ENCODE measurements around the gene HIBCH. TPM values are rescaled to one million over a fixed set of nuclear protein-coding genes. Genes with fewer than 3 reads are reported as not detected.
A peak's percentile ranks its signal among the peaks of the same experiment; 100 is the strongest.
"Not testable (repeated sequence)": the region's sequence is repeated elsewhere in the genome, so short reads cannot be mapped to it uniquely, and the experiment has no call there.

The HIBCH gene
- total RNA-seq, 2 donors from 2014 or later: 51.4 to 66.1 TPM

GRCh38 chr2:190270298-190270697 is 49.3 kb downstream of the HIBCH start:
- no peak for ATAC-seq
- intact Hi-C loops (cut with DNase I, micrococcal nuclease): loop anchor here in 1 of 2 donors (10.0 kb wide), 1 partner anchor 185 kb away; no protein-coding TSS in a partner anchor
- DNase-seq: no peak

GRCh38 chr2:190269699-190270098 is 49.9 kb downstream of the HIBCH start:
- ATAC-seq, DNase-seq: not testable (repeated sequence)
- intact Hi-C loops (cut with DNase I, micrococcal nuclease): loop anchor here in 1 of 2 donors (10.0 kb wide), 1 partner anchor 185 kb away; no protein-coding TSS in a partner anchor

GRCh38 chr2:190267302-190267701 is 52.3 kb downstream of the HIBCH start:
- no peak for DNase-seq
- ATAC-seq: no peak
- intact Hi-C loops (cut with DNase I, micrococcal nuclease): no loop called here

GRCh38 chr2:190266314-190266713 is 53.3 kb downstream of the HIBCH start:
- DNase-seq (no peak), ATAC-seq (no peak)
- intact Hi-C loops (cut with DNase I, micrococcal nuclease): no loop called here

- no peak for ATAC-seq
- DNase-seq: no peak
- intact Hi-C loops (cut with DNase I, micrococcal nuclease): no loop called here
These were observed 57.8 kb downstream of the HIBCH start for GRCh38 chr2:190261851-190262250.

GRCh38 chr2:190256087-190256486 is 63.5 kb downstream of the HIBCH start:
- intact Hi-C loops (cut with DNase I, micrococcal nuclease): no loop called here
- ATAC-seq (no peak), DNase-seq (no peak)

GRCh38 chr2:190255676-190256075 is 64.0 kb downstream of the HIBCH start:
- no peak for ATAC-seq
- intact Hi-C loops (cut with DNase I, micrococcal nuclease): no loop called here
- DNase-seq: no peak

- DNase-seq: no peak
- no peak for ATAC-seq
- intact Hi-C loops (cut with DNase I, micrococcal nuclease): no loop called here
These were observed 65.4 kb downstream of the HIBCH start for GRCh38 chr2:190254063-190254850.

GRCh38 chr2:190250421-190250820 is 69.2 kb downstream of the HIBCH start:
- ATAC-seq: no peak
- intact Hi-C loops (cut with DNase I, micrococcal nuclease): no loop called here
- no peak for DNase-seq

GRCh38 chr2:190235551-190236075 is 84.0 kb downstream of the HIBCH start:
- intact Hi-C loops (cut with DNase I, micrococcal nuclease): no loop called here
- peak in 1 of 2 donors; percentile 39 for DNase-seq
- peak; percentile 99 for ATAC-seq

GRCh38 chr2:190235101-190235500 is 84.5 kb downstream of the HIBCH start:
- ATAC-seq: peak; percentile 31
- no peak for DNase-seq
- intact Hi-C loops (cut with DNase I, micrococcal nuclease): no loop called here

GRCh38 chr2:190223989-190224388 is 95.6 kb downstream of the HIBCH start:
- intact Hi-C loops (cut with DNase I, micrococcal nuclease); DNase-seq; ATAC-seq: not testable (repeated sequence)

GRCh38 chr2:190222745-190223144 is 96.9 kb downstream of the HIBCH start:
- ATAC-seq; DNase-seq; intact Hi-C loops (cut with DNase I, micrococcal nuclease): not testable (repeated sequence)

- DNase-seq: peak; percentile 83 to 89
- peak; percentile 96 for ATAC-seq
- intact Hi-C loops (cut with DNase I, micrococcal nuclease): no loop called here
These were observed 98.2 kb downstream of the HIBCH start for GRCh38 chr2:190221429-190221828.

- intact Hi-C loops (cut with DNase I, micrococcal nuclease): no loop called here
- ATAC-seq (no peak), DNase-seq (no peak)
These were observed 100.4 kb downstream of the HIBCH start for GRCh38 chr2:190219186-190219585.

GRCh38 chr2:190217616-190218015 is 102.0 kb downstream of the HIBCH start:
- intact Hi-C loops (cut with DNase I, micrococcal nuclease): no loop called here
- DNase-seq (no peak), ATAC-seq (no peak)

- ATAC-seq (no peak), DNase-seq (peak in 1 of 2 donors; percentile 54)
- intact Hi-C loops (cut with DNase I, micrococcal nuclease): no loop called here
These were observed 102.8 kb downstream of the HIBCH start for GRCh38 chr2:190216829-190217228.

GRCh38 chr2:190215620-190216019 is 104.0 kb downstream of the HIBCH start:
- ATAC-seq: no peak

GRCh38 chr2:190214426-190215194 is 105.0 kb downstream of the HIBCH start:
- DNase-seq (no peak), ATAC-seq (no peak)
- intact Hi-C loops (cut with DNase I, micrococcal nuclease): no loop called here

More at GRCh38 chr2:190215620-190216019, 104.0 kb downstream of the HIBCH start:
- DNase-seq: no peak
- intact Hi-C loops (cut with DNase I, micrococcal nuclease): no loop called here

All from left colon (tissue), 2 donors.